H9 (cell line): ENCODE data around the gene IWS1. TPM values are rescaled to one million over a fixed set of nuclear protein-coding genes. Genes with fewer than 3 reads are reported as not detected.
"Not testable (repeated sequence)": the region's sequence is repeated elsewhere in the genome, so short reads cannot be mapped to it uniquely, and the experiment has no call there.

ENCODE experiments used
- DNase-seq: peaks from one replicate; pipeline ENCODE4 v3.0.0-alpha.2; 2017
- H2AFZ ChIP-seq: one replicate; pipeline ENCODE4 v1.6.1; 2013; ENCODE audit warnings: mild to moderate bottlenecking, low read length, control low read depth, moderate library complexity
- H2AK5ac ChIP-seq: 2 replicates; pipeline ENCODE4 v1.6.1; 2013; ENCODE audit warnings: low read length, control low read depth, mixed read lengths; ENCODE audit not compliant: insufficient read length
- H2BK120ac ChIP-seq: one replicate; pipeline ENCODE4 v1.6.1; 2013; ENCODE audit warnings: low read depth, mild to moderate bottlenecking, low read length, control low read depth, inconsistent platforms; ENCODE audit not compliant: poor library complexity, severe bottlenecking
- H2BK12ac ChIP-seq: 2 replicates; pipeline ENCODE4 v1.6.1; 2013; ENCODE audit warnings: low read length, control low read depth, mixed read lengths, low read depth; ENCODE audit not compliant: insufficient read length
- H2BK15ac ChIP-seq: 2 replicates; pipeline ENCODE4 v1.6.1; 2013; ENCODE audit warnings: low read depth, low read length, control low read depth
- H2BK20ac ChIP-seq: one replicate; pipeline ENCODE4 v1.6.1; 2013; ENCODE audit warnings: low read depth, mild to moderate bottlenecking, low read length, control low read depth, inconsistent platforms; ENCODE audit not compliant: poor library complexity, severe bottlenecking
- H2BK5ac ChIP-seq: 2 replicates; pipeline ENCODE4 v1.6.1; 2013; ENCODE audit warnings: low read length, control low read depth, mixed read lengths; ENCODE audit not compliant: insufficient read length
- H3K14ac ChIP-seq: 2 replicates; pipeline ENCODE4 v1.6.1; 2013; ENCODE audit warnings: low read length, control low read depth; ENCODE audit not compliant: insufficient read depth
- H3K18ac ChIP-seq: 2 replicates; pipeline ENCODE4 v1.6.1; 2013; ENCODE audit warnings: low read depth, mild to moderate bottlenecking, mixed read lengths, low read length, control low read depth; ENCODE audit not compliant: insufficient read length
- H3K23ac ChIP-seq: 2 replicates; pipeline ENCODE4 v1.6.1; 2013; ENCODE audit warnings: low read length, control low read depth, mixed read lengths, low read depth; ENCODE audit not compliant: insufficient read length
- H3K23me2 ChIP-seq: 2 replicates; pipeline ENCODE4 v1.6.1; 2013; ENCODE audit warnings: low read depth, mild to moderate bottlenecking, mixed read lengths, low read length, control low read depth; ENCODE audit not compliant: insufficient read length, poor library complexity, severe bottlenecking
- H3K27ac ChIP-seq: 2 replicates; pipeline ENCODE4 v1.5.1; 2013; ENCODE audit warnings: low read length, control low read depth, mixed read lengths, low read depth; ENCODE audit not compliant: insufficient read length
- H3K27me3 ChIP-seq: 2 replicates; pipeline ENCODE4 v1.6.1; 2013; ENCODE audit warnings: low read length, control low read depth, inconsistent platforms; ENCODE audit not compliant: insufficient read depth
- H3K4ac ChIP-seq: 2 replicates; pipeline ENCODE4 v1.6.1; 2013; ENCODE audit warnings: low read depth, mild to moderate bottlenecking, control low read depth, inconsistent platforms, low read length, moderate library complexity
- H3K4me1 ChIP-seq: 2 replicates; pipeline ENCODE4 v1.6.1; 2013; ENCODE audit warnings: low read length, control low read depth, inconsistent platforms; ENCODE audit not compliant: insufficient read depth
- H3K4me2 ChIP-seq: 2 replicates; pipeline ENCODE4 v1.6.1; 2013; ENCODE audit warnings: low read length, control low read depth, mixed read lengths; ENCODE audit not compliant: insufficient read length, insufficient read depth
- H3K56ac ChIP-seq: 2 replicates; pipeline ENCODE4 v1.6.1; 2013; ENCODE audit warnings: low read depth, mild to moderate bottlenecking, mixed read lengths, low read length, control low read depth; ENCODE audit not compliant: insufficient read length
- H3K79me1 ChIP-seq: 2 replicates; pipeline ENCODE4 v1.6.1; 2013; ENCODE audit warnings: low read depth, mild to moderate bottlenecking, moderate library complexity, low read length, control low read depth, inconsistent platforms; ENCODE audit not compliant: insufficient read depth, poor library complexity, severe bottlenecking
- H3K79me2 ChIP-seq: 2 replicates; pipeline ENCODE4 v1.6.1; 2013; ENCODE audit warnings: low read length, control low read depth, inconsistent platforms; ENCODE audit not compliant: insufficient read depth
- H3K9ac ChIP-seq: 2 replicates; pipeline ENCODE4 v1.6.1; 2013; ENCODE audit warnings: low read length, control low read depth, mixed read lengths; ENCODE audit not compliant: insufficient read length; ENCODE audit errors: extremely low read depth
- H3K9me3 ChIP-seq: one replicate; pipeline ENCODE4 v1.6.1; 2013; ENCODE audit warnings: low read depth, low read length, inconsistent platforms; ENCODE audit not compliant: control insufficient read depth
- H3T11ph ChIP-seq: one replicate; pipeline ENCODE4 v1.6.1; 2013; ENCODE audit warnings: mild to moderate bottlenecking, low read length, control low read depth, inconsistent platforms
- H4K20me1 ChIP-seq: one replicate; pipeline ENCODE4 v1.6.1; 2013; ENCODE audit not compliant: control insufficient read depth, insufficient read length, insufficient read depth
- H4K5ac ChIP-seq: 2 replicates; pipeline ENCODE4 v1.6.1; 2013; ENCODE audit warnings: low read depth, mild to moderate bottlenecking, mixed read lengths, low read length, control low read depth; ENCODE audit not compliant: insufficient read length
- H4K8ac ChIP-seq: replicated peaks from 2 replicates; pipeline ENCODE4 v1.6.1; 2013; ENCODE audit warnings: low read length, control low read depth, mixed read lengths, low read depth; ENCODE audit not compliant: insufficient read length
- H4K91ac ChIP-seq: 2 replicates; pipeline ENCODE4 v1.6.1; 2013; ENCODE audit warnings: low read depth, mild to moderate bottlenecking, moderate library complexity, mixed read lengths, low read length, control low read depth; ENCODE audit not compliant: insufficient read length
- H3K27ac Mint-ChIP-seq, 3 experiments: 2 replicates in 2 of 3; 3 replicates in 1 of 3; pipeline ENCODE4 v1.8.0; 2020 to 2021; ENCODE audit warnings: mixed read lengths in 3 of 3, mild to moderate bottlenecking in 1 of 3, moderate library complexity in 1 of 3
- H3K27me3 Mint-ChIP-seq: 2 replicates; pipeline ENCODE4 v1.8.0; 2021; ENCODE audit warnings: low read depth, mild to moderate bottlenecking, moderate library complexity, mixed read lengths
- H3K36me3 Mint-ChIP-seq, 3 experiments: 2 replicates in 2 of 3; 3 replicates in 1 of 3; pipeline ENCODE4 v1.8.0; 2020 to 2021; ENCODE audit warnings: low read depth in 3 of 3, mixed read lengths in 3 of 3; ENCODE audit not compliant: insufficient read depth in 1 of 3
- H3K4me1 Mint-ChIP-seq, 2 experiments: 2 replicates each; pipeline ENCODE4 v1.8.0; 2020; ENCODE audit warnings: mixed read lengths in 2 of 2
- H3K4me3 Mint-ChIP-seq, 2 experiments: 2 replicates in 1 of 2; 3 replicates in 1 of 2; pipeline ENCODE4 v1.8.0; 2020 to 2021; ENCODE audit warnings: mild to moderate bottlenecking in 2 of 2, mixed read lengths in 2 of 2, moderate library complexity in 1 of 2
- H3K9me3 Mint-ChIP-seq, 2 experiments: 2 replicates in 1 of 2; 3 replicates in 1 of 2; pipeline ENCODE4 v1.8.0; 2020; ENCODE audit warnings: mild to moderate bottlenecking in 2 of 2, mixed read lengths in 2 of 2, moderate library complexity in 1 of 2
- WGBS: extraction: QIAGEN DNeasy Blood & Tissue Kit; methylation state at CpG from one replicate; pipeline ENCODE4 v1.1.7; 2013; ENCODE audit warnings: missing lambda C conversion rate, low lambda C conversion rate, mixed read lengths; ENCODE audit not compliant: insufficient read length; ENCODE audit errors: extremely low coverage; 5-methylcytosine and 5-hydroxymethylcytosine counted together
- total RNA-seq: library from RNA; stranded (reverse); gene quantifications from 2 replicates; pipeline ENCODE4 v1.2.1, GENCODE V29; 2021
- TF ChIP-seq, protein P1 (sequence below): fragments of 200-600 bp; sonication (generic); conservative IDR thresholded peaks from 3 replicates; pipeline ENCODE4 v1.8.0; 2021; ENCODE audit warnings: antibody characterized with exemption, mild to moderate bottlenecking

Gene IWS1
- total RNA-seq, 1 experiment from 2014 or later, result 66.2 TPM

DNA sequence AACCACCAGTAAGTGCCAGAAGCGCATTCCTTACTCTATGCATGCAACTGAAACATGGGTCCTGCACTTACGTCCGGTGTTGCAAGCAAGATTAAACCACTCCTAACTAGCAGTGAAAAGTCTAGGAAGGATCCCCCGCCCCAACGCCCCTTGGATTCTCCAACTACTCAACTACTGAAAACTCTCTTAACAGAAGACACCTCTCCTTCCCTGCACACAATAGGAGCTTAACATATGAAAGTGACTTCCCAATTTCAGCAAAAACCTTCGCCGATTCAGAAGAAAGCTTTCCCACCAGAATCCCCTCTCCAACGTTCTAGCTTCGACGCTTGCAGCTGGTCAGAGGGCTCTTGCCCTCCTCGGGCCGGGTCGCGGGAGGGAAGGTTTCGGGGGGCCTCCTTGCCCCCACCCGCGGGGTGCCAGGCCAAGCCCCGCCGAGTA lies 578 bp downstream of the IWS1 start:
- peak overlapping the region; percentile 93 for H3K18ac ChIP-seq
- H2BK15ac ChIP-seq, result no peak overlapping the region
- no peaks in the 10 kb centered on the region for H4K20me1 ChIP-seq
- no peak overlapping the region for H2AK5ac ChIP-seq
- H3K14ac ChIP-seq, result peak overlapping the region; percentile 97
- WGBS, result no CpG with 5 or more reads among the region's 19 CpGs
- H4K91ac ChIP-seq, result peak overlapping the region; percentile 83
- H4K5ac ChIP-seq, result peak overlapping the region; percentile 45
- H2AFZ ChIP-seq, result no peak overlapping the region
- peaks cover 3% of the 10 kb centered on the region for H3K27me3 Mint-ChIP-seq
- H3K9me3 ChIP-seq, result no peaks in the 10 kb centered on the region
- H3K4me1 ChIP-seq, result no peaks in the 10 kb centered on the region; the same call in 1 of the 2 replicates
- TF ChIP-seq, protein P1, sequence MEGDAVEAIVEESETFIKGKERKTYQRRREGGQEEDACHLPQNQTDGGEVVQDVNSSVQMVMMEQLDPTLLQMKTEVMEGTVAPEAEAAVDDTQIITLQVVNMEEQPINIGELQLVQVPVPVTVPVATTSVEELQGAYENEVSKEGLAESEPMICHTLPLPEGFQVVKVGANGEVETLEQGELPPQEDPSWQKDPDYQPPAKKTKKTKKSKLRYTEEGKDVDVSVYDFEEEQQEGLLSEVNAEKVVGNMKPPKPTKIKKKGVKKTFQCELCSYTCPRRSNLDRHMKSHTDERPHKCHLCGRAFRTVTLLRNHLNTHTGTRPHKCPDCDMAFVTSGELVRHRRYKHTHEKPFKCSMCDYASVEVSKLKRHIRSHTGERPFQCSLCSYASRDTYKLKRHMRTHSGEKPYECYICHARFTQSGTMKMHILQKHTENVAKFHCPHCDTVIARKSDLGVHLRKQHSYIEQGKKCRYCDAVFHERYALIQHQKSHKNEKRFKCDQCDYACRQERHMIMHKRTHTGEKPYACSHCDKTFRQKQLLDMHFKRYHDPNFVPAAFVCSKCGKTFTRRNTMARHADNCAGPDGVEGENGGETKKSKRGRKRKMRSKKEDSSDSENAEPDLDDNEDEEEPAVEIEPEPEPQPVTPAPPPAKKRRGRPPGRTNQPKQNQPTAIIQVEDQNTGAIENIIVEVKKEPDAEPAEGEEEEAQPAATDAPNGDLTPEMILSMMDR, result no peak
- H3K9ac ChIP-seq, result peak overlapping the region; percentile 97
- H3K79me1 ChIP-seq, result peaks cover 3% of the 10 kb centered on the region
- H3K23ac ChIP-seq, result no peak overlapping the region
- peaks cover 16 to 20% of the 10 kb centered on the region in 2 experiments for H3K4me1 Mint-ChIP-seq
- no peaks in the 10 kb centered on the region for H3K27me3 ChIP-seq
- H3T11ph ChIP-seq, result no peak overlapping the region
- H3K79me2 ChIP-seq, result peaks cover 22% of the 10 kb centered on the region
- peaks cover 9% of the 10 kb centered on the region for H3K23me2 ChIP-seq
- peaks cover 6 to 28% (median 24%) of the 10 kb centered on the region in 3 experiments for H3K36me3 Mint-ChIP-seq
- no peak overlapping the region for H2BK12ac ChIP-seq
- H3K4me2 ChIP-seq, result peak overlapping the region; percentile 84
- no peak for DNase-seq
- peak overlapping the region; percentile 65 for H3K27ac ChIP-seq
- no peak overlapping the region for H4K8ac ChIP-seq
- H2BK20ac ChIP-seq, result no peak overlapping the region
- H3K56ac ChIP-seq, result no peak overlapping the region
- H3K4me3 Mint-ChIP-seq, result peak overlapping the region; percentile 91 to 99
- H3K9me3 Mint-ChIP-seq, result peaks cover 6 to 7% of the 10 kb centered on the region in 2 experiments
- 0 out of 2 replicates have a peak overlapping the region, but pooled peaks have one; percentile 42 for H3K4ac ChIP-seq
- no peak overlapping the region for H2BK120ac ChIP-seq
- H3K27ac Mint-ChIP-seq, result peak overlapping the region; percentile 98 to 100 (median 99)
- peak overlapping the region; percentile 15 for H2BK5ac ChIP-seq

DNA sequence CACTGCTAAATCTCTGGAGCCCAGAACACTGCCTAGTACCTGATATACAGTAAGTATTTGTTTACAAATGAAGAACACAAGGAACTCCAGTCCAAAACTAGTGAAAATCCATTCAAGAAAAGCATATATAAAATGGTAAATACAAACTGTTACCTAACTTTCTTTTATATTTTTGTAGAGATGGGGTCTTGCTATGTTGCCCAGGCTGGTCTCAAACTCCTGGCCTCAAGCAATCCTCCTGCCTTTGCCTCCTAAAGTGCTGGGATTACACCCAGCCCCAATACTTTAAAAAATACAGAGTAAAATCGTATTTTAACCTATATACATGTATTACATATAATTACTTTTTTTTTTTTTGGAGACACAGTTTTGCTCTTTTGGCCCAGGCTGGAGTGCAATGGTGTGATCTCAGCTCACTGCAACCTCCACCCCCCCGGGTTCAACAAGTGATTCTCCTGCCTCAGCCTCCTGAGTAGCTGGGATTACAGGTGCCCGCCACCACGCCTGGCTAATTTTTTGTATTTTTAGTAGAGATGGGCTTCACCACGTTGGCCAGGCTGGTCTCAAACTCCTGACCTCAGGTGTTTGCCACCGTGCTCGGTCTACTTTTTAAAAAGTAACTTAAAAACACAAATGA lies 2.0 kb downstream of the IWS1 start:
- H3T11ph ChIP-seq, H3K56ac ChIP-seq, H4K91ac ChIP-seq, H3K4me1 ChIP-seq, H2BK12ac ChIP-seq, DNase-seq, H3K14ac ChIP-seq, H2BK20ac ChIP-seq, H3K27me3 ChIP-seq, H3K4ac ChIP-seq, H3K4me2 ChIP-seq, H3K23ac ChIP-seq, H3K27me3 Mint-ChIP-seq, H3K9ac ChIP-seq, H3K18ac ChIP-seq, H3K27ac Mint-ChIP-seq, H3K9me3 ChIP-seq, H2AK5ac ChIP-seq, H3K23me2 ChIP-seq, H4K20me1 ChIP-seq, H3K79me1 ChIP-seq, H4K8ac ChIP-seq, H2BK120ac ChIP-seq, H2BK5ac ChIP-seq, H2BK15ac ChIP-seq, H3K9me3 Mint-ChIP-seq, H3K27ac ChIP-seq, H2AFZ ChIP-seq, H4K5ac ChIP-seq: not testable (repeated sequence)
- no CpG with 5 or more reads among the region's 7 CpGs for WGBS
- peaks cover 26% of the 10 kb centered on the region for H3K79me2 ChIP-seq
- Mint-ChIP-seq H3K4me3 (peak overlapping the region; percentile 91 to 99; a peak in 4 of 5 replicates), H3K36me3 (peaks cover 11 to 41% (median 37%) of the 10 kb centered on the region in 3 experiments), H3K4me1 (peaks cover 16 to 20% of the 10 kb centered on the region in 2 experiments)
